Choroid plexus epithelial cell (primary cell): ENCODE data around the gene GPR152.
"Not testable (repeated sequence)": the region's sequence is repeated elsewhere in the genome, so short reads cannot be mapped to it uniquely, and the experiment has no call there.

Experiments used
- DNase-seq: peaks from one replicate; pipeline ENCODE4 v3.0.0-alpha.2; 2010; ENCODE audit warnings: low read depth
- H3K4me3 ChIP-seq: 2 replicates; pipeline ENCODE4 v1.5.1; 2011; ENCODE audit warnings: low read depth, mild to moderate bottlenecking, control low read depth, low read length, moderate library complexity
- CTCF ChIP-seq: conservative IDR thresholded peaks from 2 replicates; pipeline ENCODE4 v1.5.1; 2011; ENCODE audit warnings: low read depth, mild to moderate bottlenecking, control low read depth, inconsistent platforms, low read length, moderate library complexity

GPR152 gene

GRCh38 chr11:67404515-67405195, 47.9 kb downstream of the GPR152 start:
- TF ChIP-seq CTCF: no peak
- no peak overlapping the region for H3K4me3 ChIP-seq
- no peak for DNase-seq

- not testable (repeated sequence) for DNase-seq, H3K4me3 ChIP-seq
These were observed 49.4 kb downstream of the GPR152 start for GRCh38 chr11:67403085-67403484.

- DNase-seq: not testable (repeated sequence)
- peak overlapping the region; percentile 53 for H3K4me3 ChIP-seq
These were observed 50.2 kb downstream of the GPR152 start for GRCh38 chr11:67402192-67402839.

- peak within 1 kb of the TSS; percentile 90 for H3K4me3 ChIP-seq
- peak; percentile 23 for TF ChIP-seq CTCF
- DNase-seq: peak; percentile 88
These were observed 50.9 kb downstream of the GPR152 start, which contains the start of gene PPP1CA for GRCh38 chr11:67401495-67402191. Gene PPP1CA (minus strand): TSS chr11:67401858. CDS start chr11:67401782, 76 bp downstream.
